Nephron progenitor cell (in vitro differentiated cells): ENCODE measurements around the gene EFCAB14.
"Not testable (repeated sequence)": the region's sequence is repeated elsewhere in the genome, so short reads cannot be mapped to it uniquely, and the experiment has no call there.

Source experiments
- DNase-seq: peaks from one replicate; pipeline ENCODE4 v3.0.0; 2021
- H3K27ac Mint-ChIP-seq: 2 replicates; pipeline ENCODE4 v1.8.0; 2021; ENCODE audit warnings: mild to moderate bottlenecking, moderate library complexity, mixed read lengths
- H3K27me3 Mint-ChIP-seq: 2 replicates; pipeline ENCODE4 v1.8.0; 2021; ENCODE audit warnings: mild to moderate bottlenecking, low read depth, mixed read lengths; ENCODE audit not compliant: poor library complexity
- H3K36me3 Mint-ChIP-seq: 2 replicates; pipeline ENCODE4 v1.8.0; 2021; ENCODE audit warnings: low read depth, mixed read lengths
- H3K4me1 Mint-ChIP-seq: 2 replicates; pipeline ENCODE4 v1.8.0; 2021; ENCODE audit warnings: mixed read lengths
- H3K4me3 Mint-ChIP-seq: 2 replicates; pipeline ENCODE4 v1.8.0; 2021; ENCODE audit warnings: mild to moderate bottlenecking, moderate library complexity, mixed read lengths
- H3K9me3 Mint-ChIP-seq: 2 replicates; pipeline ENCODE4 v1.8.0; 2021; ENCODE audit warnings: mild to moderate bottlenecking, moderate library complexity, mixed read lengths
- TF ChIP-seq, protein P1 (sequence below): fragments of 200-600 bp; sonication (generic); IDR thresholded peaks from 2 replicates; pipeline ENCODE4 v1.5.0; 2021; ENCODE audit warnings: antibody characterized with exemption

Gene EFCAB14

DNA sequence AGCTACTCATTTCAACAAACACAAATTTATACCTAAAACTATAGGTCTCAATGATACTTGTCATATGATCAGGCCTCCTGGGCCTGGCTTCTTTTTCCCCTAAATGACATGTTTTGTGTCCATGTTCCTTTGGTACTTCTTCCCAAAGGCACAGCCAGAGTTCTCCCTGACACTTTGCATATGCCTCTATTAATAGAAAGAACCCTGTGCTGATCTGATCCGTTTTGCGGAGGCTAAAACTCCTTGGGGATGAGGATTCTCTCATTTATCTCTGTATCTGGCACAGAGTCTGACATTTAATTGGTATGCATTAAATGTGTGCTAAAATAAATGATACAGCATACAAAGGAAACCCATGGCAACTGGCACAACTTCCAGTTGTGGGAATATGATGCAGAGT is 62.3 kb downstream of the EFCAB14 start:
- H3K27me3 Mint-ChIP-seq = no peaks in the 10 kb centered on the region

DNA sequence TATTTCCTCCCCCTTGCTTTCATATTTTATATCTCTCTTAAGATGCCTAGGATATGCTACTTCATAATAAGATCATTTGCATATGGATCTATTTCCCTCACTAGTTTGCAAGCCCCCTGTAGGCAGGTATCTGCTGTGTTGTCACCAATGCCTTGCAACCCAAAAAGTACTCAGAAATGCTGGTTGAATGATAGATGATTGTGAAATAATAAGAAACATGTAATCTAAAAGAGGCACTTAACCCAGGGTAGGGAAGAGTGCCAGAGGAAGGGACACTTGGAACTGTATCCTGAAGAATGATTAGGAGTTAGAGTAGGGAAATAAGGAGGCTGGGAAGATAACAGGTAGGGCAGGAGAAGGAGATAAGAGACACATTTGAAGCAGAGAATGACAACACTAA is 63.1 kb downstream of the EFCAB14 start:
- Mint-ChIP-seq H3K27me3 (no peaks in the 10 kb centered on the region), H3K27ac (no peak overlapping the region), H3K9me3 (peaks cover 7% of the 10 kb centered on the region), H3K4me1 (peaks cover 13% of the 10 kb centered on the region), H3K4me3 (no peak overlapping the region), H3K36me3 (peaks cover 53% of the 10 kb centered on the region)
- TF ChIP-seq, protein P1, sequence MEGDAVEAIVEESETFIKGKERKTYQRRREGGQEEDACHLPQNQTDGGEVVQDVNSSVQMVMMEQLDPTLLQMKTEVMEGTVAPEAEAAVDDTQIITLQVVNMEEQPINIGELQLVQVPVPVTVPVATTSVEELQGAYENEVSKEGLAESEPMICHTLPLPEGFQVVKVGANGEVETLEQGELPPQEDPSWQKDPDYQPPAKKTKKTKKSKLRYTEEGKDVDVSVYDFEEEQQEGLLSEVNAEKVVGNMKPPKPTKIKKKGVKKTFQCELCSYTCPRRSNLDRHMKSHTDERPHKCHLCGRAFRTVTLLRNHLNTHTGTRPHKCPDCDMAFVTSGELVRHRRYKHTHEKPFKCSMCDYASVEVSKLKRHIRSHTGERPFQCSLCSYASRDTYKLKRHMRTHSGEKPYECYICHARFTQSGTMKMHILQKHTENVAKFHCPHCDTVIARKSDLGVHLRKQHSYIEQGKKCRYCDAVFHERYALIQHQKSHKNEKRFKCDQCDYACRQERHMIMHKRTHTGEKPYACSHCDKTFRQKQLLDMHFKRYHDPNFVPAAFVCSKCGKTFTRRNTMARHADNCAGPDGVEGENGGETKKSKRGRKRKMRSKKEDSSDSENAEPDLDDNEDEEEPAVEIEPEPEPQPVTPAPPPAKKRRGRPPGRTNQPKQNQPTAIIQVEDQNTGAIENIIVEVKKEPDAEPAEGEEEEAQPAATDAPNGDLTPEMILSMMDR = no peak
- no peak for DNase-seq

More for the DNA sequence above, 62.3 kb downstream of the EFCAB14 start:
- Mint-ChIP-seq H3K27ac (no peak overlapping the region), H3K4me3 (no peak overlapping the region), H3K9me3 (peaks cover 7% of the 10 kb centered on the region), H3K36me3 (peaks cover 45% of the 10 kb centered on the region), H3K4me1 (peaks cover 13% of the 10 kb centered on the region)
- TF ChIP-seq, protein P1 = no peak
- no peak for DNase-seq

DNA sequence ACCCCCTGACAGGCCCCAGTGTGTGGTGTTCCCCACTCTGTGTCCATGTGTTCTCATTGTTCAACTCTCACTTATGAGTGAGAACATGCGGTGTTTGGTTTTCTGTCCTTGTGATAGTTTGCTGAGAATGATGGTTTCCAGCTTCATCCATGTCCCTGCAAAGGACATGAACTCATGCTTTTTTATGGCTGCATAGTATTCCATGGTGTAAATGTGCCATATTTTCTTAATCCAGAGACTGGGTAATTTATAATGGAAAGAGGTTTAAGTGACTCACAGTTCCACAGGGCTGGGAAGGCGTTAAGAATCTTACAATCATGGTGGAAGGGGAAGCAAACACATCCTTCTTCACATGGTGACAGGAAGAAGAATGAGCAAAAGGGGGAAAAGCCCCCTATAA is 64.2 kb downstream of the EFCAB14 start:
- not testable (repeated sequence) for H3K4me3 Mint-ChIP-seq, DNase-seq, H3K27ac Mint-ChIP-seq, H3K27me3 Mint-ChIP-seq
- H3K4me1 Mint-ChIP-seq = peaks cover 13% of the 10 kb centered on the region
- peaks cover 64% of the 10 kb centered on the region for H3K36me3 Mint-ChIP-seq
- peaks cover 18% of the 10 kb centered on the region for H3K9me3 Mint-ChIP-seq

DNA sequence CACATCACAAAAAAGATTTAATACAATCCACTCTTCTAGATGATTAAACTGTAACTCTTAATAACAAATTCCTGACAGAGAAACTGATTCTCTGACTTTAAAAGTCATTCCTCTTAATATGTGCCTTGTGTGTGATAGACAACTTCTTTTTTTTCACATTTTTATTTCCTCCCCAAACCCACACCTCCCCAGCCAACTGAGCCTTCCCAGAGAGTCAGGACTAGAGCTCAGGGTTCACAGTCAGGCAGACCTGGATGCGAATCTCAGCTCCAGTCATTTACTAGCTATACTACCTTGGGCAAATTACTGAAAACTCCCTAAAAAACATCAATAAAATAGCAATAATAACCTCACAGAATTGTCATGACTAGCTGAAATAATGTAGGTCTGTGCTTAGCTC is 64.9 kb downstream of the EFCAB14 start:
- Mint-ChIP-seq H3K36me3 (peaks cover 71% of the 10 kb centered on the region), H3K9me3 (peaks cover 25% of the 10 kb centered on the region), H3K4me3 (no peak overlapping the region), H3K27me3 (no peaks in the 10 kb centered on the region), H3K4me1 (peaks cover 13% of the 10 kb centered on the region), H3K27ac (peak overlapping the region; percentile 94)
- no peak for DNase-seq
- TF ChIP-seq, protein P1 = no peak

DNA sequence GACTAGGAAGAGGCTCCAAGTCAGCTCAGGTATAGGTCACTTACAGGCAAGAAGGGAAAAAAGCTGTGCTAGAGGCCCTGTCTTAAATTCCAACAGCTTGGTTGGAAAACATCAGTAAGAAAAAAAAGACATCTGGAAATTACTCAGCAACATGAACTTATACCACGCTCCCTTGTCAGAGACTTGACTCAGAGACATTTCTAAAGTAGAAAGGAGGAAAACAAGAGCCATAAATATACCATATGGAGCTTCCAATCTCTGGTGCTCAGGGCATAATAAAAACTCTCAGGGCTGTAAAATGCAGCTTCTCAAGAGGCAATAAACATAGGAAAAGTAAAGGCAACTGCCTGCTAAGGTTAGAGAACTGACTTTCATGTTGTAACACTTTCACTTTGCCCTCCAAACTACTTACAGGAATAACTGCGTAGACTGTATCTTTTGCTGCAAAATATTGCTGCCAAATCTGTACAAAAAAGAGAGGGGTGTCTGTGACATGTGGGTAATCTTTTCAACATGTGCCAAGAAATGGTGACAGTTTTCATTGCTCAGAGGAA is 65.4 kb downstream of the EFCAB14 start:
- TF ChIP-seq, protein P1 = no peak
- Mint-ChIP-seq H3K4me1 (peaks cover 13% of the 10 kb centered on the region), H3K27ac (peak overlapping the region; percentile 94), H3K4me3 (no peak overlapping the region), H3K36me3 (peaks cover 76% of the 10 kb centered on the region), H3K9me3 (peaks cover 30% of the 10 kb centered on the region), H3K27me3 (no peaks in the 10 kb centered on the region)
- no peak for DNase-seq

DNA sequence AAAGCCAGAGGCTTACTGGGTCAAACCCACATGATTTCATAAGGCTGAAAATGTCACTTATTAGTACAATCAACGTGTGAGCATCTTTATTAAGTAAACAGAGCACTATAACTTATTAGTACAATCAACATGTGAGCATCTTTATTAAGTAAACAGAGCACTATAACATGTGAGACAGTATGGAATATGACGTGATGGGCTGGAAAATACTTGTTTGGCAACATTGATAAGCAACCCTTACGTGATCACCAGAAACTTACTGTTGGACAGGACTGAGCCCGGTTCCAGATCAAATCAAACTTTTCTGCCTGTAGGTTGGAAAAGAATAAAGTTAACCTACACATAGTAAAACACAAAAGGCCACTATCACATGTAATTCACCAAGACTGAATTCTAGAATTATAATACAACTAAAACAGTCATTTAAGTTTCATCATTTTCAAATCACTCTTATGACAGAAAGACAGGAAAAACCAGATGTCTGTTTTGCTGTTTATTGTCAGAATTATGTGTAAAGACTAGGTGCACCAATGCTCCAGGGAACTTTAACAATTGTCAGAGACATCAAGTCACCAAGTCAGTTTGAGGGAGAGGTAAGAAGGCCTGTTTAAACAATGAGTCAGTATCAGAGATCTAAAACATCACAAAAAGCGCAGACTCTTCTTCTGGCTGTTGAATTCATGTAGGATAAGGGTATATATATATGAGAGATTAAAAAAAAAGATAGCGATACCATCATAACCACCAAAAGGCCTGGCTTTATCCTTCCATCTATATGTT is 66.4 kb downstream of the EFCAB14 start:
- Mint-ChIP-seq H3K27me3 (no peaks in the 10 kb centered on the region), H3K4me3 (no peak overlapping the region), H3K27ac (peak overlapping the region; percentile 11), H3K36me3 (peaks cover 80% of the 10 kb centered on the region), H3K9me3 (peaks cover 34% of the 10 kb centered on the region), H3K4me1 (peaks cover 13% of the 10 kb centered on the region)
- no peak for DNase-seq
- TF ChIP-seq, protein P1 = no peak

DNA sequence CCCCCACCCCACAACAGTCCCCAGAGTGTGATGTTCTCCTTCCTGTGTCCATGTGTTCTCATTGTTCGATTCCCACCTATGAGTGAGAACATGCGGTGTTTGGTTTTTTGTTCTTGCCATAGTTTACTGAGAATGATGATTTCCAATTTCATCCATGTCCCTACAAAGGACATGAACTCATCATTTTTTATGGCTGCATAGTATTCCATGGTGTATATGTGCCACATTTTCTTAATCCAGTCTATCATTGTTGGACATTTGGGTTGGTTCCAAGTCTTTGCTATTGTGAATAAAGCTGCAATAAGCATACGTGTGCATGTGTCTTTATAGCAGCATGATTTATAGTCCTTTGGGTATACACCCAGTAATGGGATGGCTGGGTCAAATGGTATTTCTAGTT is 67.8 kb downstream of the EFCAB14 start:
- H3K27ac Mint-ChIP-seq, H3K27me3 Mint-ChIP-seq, DNase-seq, H3K4me3 Mint-ChIP-seq: not testable (repeated sequence)
- H3K36me3 Mint-ChIP-seq = peaks cover 78% of the 10 kb centered on the region
- H3K9me3 Mint-ChIP-seq = peaks cover 37% of the 10 kb centered on the region
- peaks cover 13% of the 10 kb centered on the region for H3K4me1 Mint-ChIP-seq
